H9 (cell line): Measurements from ENCODE around the gene CSHL1. TPM values are rescaled to one million over a fixed set of nuclear protein-coding genes. Genes with fewer than 3 reads are reported as not detected.
"Not testable (repeated sequence)": the region's sequence is repeated elsewhere in the genome, so short reads cannot be mapped to it uniquely, and the experiment has no call there.

Experiments
- DNase-seq: peaks from one replicate; pipeline ENCODE4 v3.0.0-alpha.2; 2017
- H2AFZ ChIP-seq: one replicate; pipeline ENCODE4 v1.6.1; 2013; ENCODE audit warnings: mild to moderate bottlenecking, low read length, control low read depth, moderate library complexity
- H2AK5ac ChIP-seq: 2 replicates; pipeline ENCODE4 v1.6.1; 2013; ENCODE audit warnings: low read length, control low read depth, mixed read lengths; ENCODE audit not compliant: insufficient read length
- H2BK120ac ChIP-seq: one replicate; pipeline ENCODE4 v1.6.1; 2013; ENCODE audit warnings: low read depth, mild to moderate bottlenecking, low read length, control low read depth, inconsistent platforms; ENCODE audit not compliant: poor library complexity, severe bottlenecking
- H2BK12ac ChIP-seq: 2 replicates; pipeline ENCODE4 v1.6.1; 2013; ENCODE audit warnings: low read length, control low read depth, mixed read lengths, low read depth; ENCODE audit not compliant: insufficient read length
- H2BK15ac ChIP-seq: 2 replicates; pipeline ENCODE4 v1.6.1; 2013; ENCODE audit warnings: low read depth, low read length, control low read depth
- H2BK20ac ChIP-seq: one replicate; pipeline ENCODE4 v1.6.1; 2013; ENCODE audit warnings: low read depth, mild to moderate bottlenecking, low read length, control low read depth, inconsistent platforms; ENCODE audit not compliant: poor library complexity, severe bottlenecking
- H2BK5ac ChIP-seq: 2 replicates; pipeline ENCODE4 v1.6.1; 2013; ENCODE audit warnings: low read length, control low read depth, mixed read lengths; ENCODE audit not compliant: insufficient read length
- H3K14ac ChIP-seq: 2 replicates; pipeline ENCODE4 v1.6.1; 2013; ENCODE audit warnings: low read length, control low read depth; ENCODE audit not compliant: insufficient read depth
- H3K18ac ChIP-seq: 2 replicates; pipeline ENCODE4 v1.6.1; 2013; ENCODE audit warnings: low read depth, mild to moderate bottlenecking, mixed read lengths, low read length, control low read depth; ENCODE audit not compliant: insufficient read length
- H3K23ac ChIP-seq: 2 replicates; pipeline ENCODE4 v1.6.1; 2013; ENCODE audit warnings: low read length, control low read depth, mixed read lengths, low read depth; ENCODE audit not compliant: insufficient read length
- H3K23me2 ChIP-seq: 2 replicates; pipeline ENCODE4 v1.6.1; 2013; ENCODE audit warnings: low read depth, mild to moderate bottlenecking, mixed read lengths, low read length, control low read depth; ENCODE audit not compliant: insufficient read length, poor library complexity, severe bottlenecking
- H3K27ac ChIP-seq: 2 replicates; pipeline ENCODE4 v1.5.1; 2013; ENCODE audit warnings: low read length, control low read depth, mixed read lengths, low read depth; ENCODE audit not compliant: insufficient read length
- H3K27me3 ChIP-seq: 2 replicates; pipeline ENCODE4 v1.6.1; 2013; ENCODE audit warnings: low read length, control low read depth, inconsistent platforms; ENCODE audit not compliant: insufficient read depth
- H3K4ac ChIP-seq: 2 replicates; pipeline ENCODE4 v1.6.1; 2013; ENCODE audit warnings: low read depth, mild to moderate bottlenecking, control low read depth, inconsistent platforms, low read length, moderate library complexity
- H3K4me1 ChIP-seq: 2 replicates; pipeline ENCODE4 v1.6.1; 2013; ENCODE audit warnings: low read length, control low read depth, inconsistent platforms; ENCODE audit not compliant: insufficient read depth
- H3K4me2 ChIP-seq: 2 replicates; pipeline ENCODE4 v1.6.1; 2013; ENCODE audit warnings: low read length, control low read depth, mixed read lengths; ENCODE audit not compliant: insufficient read length, insufficient read depth
- H3K56ac ChIP-seq: 2 replicates; pipeline ENCODE4 v1.6.1; 2013; ENCODE audit warnings: low read depth, mild to moderate bottlenecking, mixed read lengths, low read length, control low read depth; ENCODE audit not compliant: insufficient read length
- H3K79me1 ChIP-seq: 2 replicates; pipeline ENCODE4 v1.6.1; 2013; ENCODE audit warnings: low read depth, mild to moderate bottlenecking, moderate library complexity, low read length, control low read depth, inconsistent platforms; ENCODE audit not compliant: insufficient read depth, poor library complexity, severe bottlenecking
- H3K79me2 ChIP-seq: 2 replicates; pipeline ENCODE4 v1.6.1; 2013; ENCODE audit warnings: low read length, control low read depth, inconsistent platforms; ENCODE audit not compliant: insufficient read depth
- H3K9ac ChIP-seq: 2 replicates; pipeline ENCODE4 v1.6.1; 2013; ENCODE audit warnings: low read length, control low read depth, mixed read lengths; ENCODE audit not compliant: insufficient read length; ENCODE audit errors: extremely low read depth
- H3K9me3 ChIP-seq: one replicate; pipeline ENCODE4 v1.6.1; 2013; ENCODE audit warnings: low read depth, low read length, inconsistent platforms; ENCODE audit not compliant: control insufficient read depth
- H3T11ph ChIP-seq: one replicate; pipeline ENCODE4 v1.6.1; 2013; ENCODE audit warnings: mild to moderate bottlenecking, low read length, control low read depth, inconsistent platforms
- H4K20me1 ChIP-seq: one replicate; pipeline ENCODE4 v1.6.1; 2013; ENCODE audit not compliant: control insufficient read depth, insufficient read length, insufficient read depth
- H4K5ac ChIP-seq: 2 replicates; pipeline ENCODE4 v1.6.1; 2013; ENCODE audit warnings: low read depth, mild to moderate bottlenecking, mixed read lengths, low read length, control low read depth; ENCODE audit not compliant: insufficient read length
- H4K8ac ChIP-seq: replicated peaks from 2 replicates; pipeline ENCODE4 v1.6.1; 2013; ENCODE audit warnings: low read length, control low read depth, mixed read lengths, low read depth; ENCODE audit not compliant: insufficient read length
- H4K91ac ChIP-seq: 2 replicates; pipeline ENCODE4 v1.6.1; 2013; ENCODE audit warnings: low read depth, mild to moderate bottlenecking, moderate library complexity, mixed read lengths, low read length, control low read depth; ENCODE audit not compliant: insufficient read length
- H3K27ac Mint-ChIP-seq, 3 experiments: 2 replicates in 2 of 3; 3 replicates in 1 of 3; pipeline ENCODE4 v1.8.0; 2020 to 2021; ENCODE audit warnings: mixed read lengths in 3 of 3, mild to moderate bottlenecking in 1 of 3, moderate library complexity in 1 of 3
- H3K27me3 Mint-ChIP-seq: 2 replicates; pipeline ENCODE4 v1.8.0; 2021; ENCODE audit warnings: low read depth, mild to moderate bottlenecking, moderate library complexity, mixed read lengths
- H3K36me3 Mint-ChIP-seq, 3 experiments: 2 replicates in 2 of 3; 3 replicates in 1 of 3; pipeline ENCODE4 v1.8.0; 2020 to 2021; ENCODE audit warnings: low read depth in 3 of 3, mixed read lengths in 3 of 3; ENCODE audit not compliant: insufficient read depth in 1 of 3
- H3K4me1 Mint-ChIP-seq, 2 experiments: 2 replicates each; pipeline ENCODE4 v1.8.0; 2020; ENCODE audit warnings: mixed read lengths in 2 of 2
- H3K4me3 Mint-ChIP-seq, 2 experiments: 2 replicates in 1 of 2; 3 replicates in 1 of 2; pipeline ENCODE4 v1.8.0; 2020 to 2021; ENCODE audit warnings: mild to moderate bottlenecking in 2 of 2, mixed read lengths in 2 of 2, moderate library complexity in 1 of 2
- H3K9me3 Mint-ChIP-seq, 2 experiments: 2 replicates in 1 of 2; 3 replicates in 1 of 2; pipeline ENCODE4 v1.8.0; 2020; ENCODE audit warnings: mild to moderate bottlenecking in 2 of 2, mixed read lengths in 2 of 2, moderate library complexity in 1 of 2
- WGBS: extraction: QIAGEN DNeasy Blood & Tissue Kit; methylation state at CpG from one replicate; pipeline ENCODE4 v1.1.7; 2013; ENCODE audit warnings: missing lambda C conversion rate, low lambda C conversion rate, mixed read lengths; ENCODE audit not compliant: insufficient read length; ENCODE audit errors: extremely low coverage; 5-methylcytosine and 5-hydroxymethylcytosine counted together
- total RNA-seq: library from RNA; stranded (reverse); gene quantifications from 2 replicates; pipeline ENCODE4 v1.2.1, GENCODE V29; 2021
- TF ChIP-seq, protein P1 (sequence below): fragments of 200-600 bp; sonication (generic); conservative IDR thresholded peaks from 3 replicates; pipeline ENCODE4 v1.8.0; 2021; ENCODE audit warnings: antibody characterized with exemption, mild to moderate bottlenecking

The CSHL1 gene
- total RNA-seq, 1 experiment from 2014 or later, result not detected

DNA sequence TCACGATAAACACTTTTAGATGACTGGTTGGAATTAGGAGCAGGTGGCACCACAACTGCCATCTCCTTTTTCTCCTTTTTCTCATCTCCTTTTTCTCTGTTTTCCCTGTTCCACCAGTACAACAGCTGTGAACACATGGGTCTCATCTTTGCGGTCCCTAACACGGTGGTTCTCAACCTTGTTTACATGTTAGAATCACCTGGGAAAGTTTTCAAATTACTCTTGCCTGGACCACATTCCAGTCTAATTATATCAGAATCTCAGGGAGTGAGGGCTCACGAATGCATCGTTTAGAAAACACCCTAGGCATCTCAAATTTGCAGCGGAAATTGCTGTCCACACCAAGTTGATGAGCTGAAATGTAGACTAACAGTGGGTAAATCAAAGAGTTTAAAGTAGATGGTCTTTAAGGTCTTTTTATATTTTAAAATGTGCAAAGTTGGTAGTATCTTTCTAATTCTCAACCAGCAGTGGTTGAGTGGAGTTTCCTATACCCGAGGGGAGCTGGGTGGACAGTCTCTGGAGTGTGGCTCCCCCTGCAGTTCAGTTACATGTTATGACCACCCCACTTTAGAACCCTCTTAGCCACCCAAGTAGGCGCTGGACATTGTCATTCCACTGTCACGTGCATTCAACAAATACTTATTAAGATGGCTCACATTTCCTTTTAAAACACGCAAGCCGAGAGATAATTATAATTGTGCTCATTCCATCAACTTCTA is 18.6 kb downstream of the CSHL1 start:
- not testable (repeated sequence) for H3T11ph ChIP-seq, H4K91ac ChIP-seq, H3K9me3 ChIP-seq, DNase-seq, H2AK5ac ChIP-seq, H3K4me1 Mint-ChIP-seq, H3K79me2 ChIP-seq, H3K14ac ChIP-seq, H3K36me3 Mint-ChIP-seq, H2AFZ ChIP-seq, H2BK120ac ChIP-seq, H3K56ac ChIP-seq, H2BK12ac ChIP-seq, H4K8ac ChIP-seq, H3K9me3 Mint-ChIP-seq, H3K4ac ChIP-seq, H2BK20ac ChIP-seq, H4K5ac ChIP-seq, H3K18ac ChIP-seq, H3K23me2 ChIP-seq, H3K79me1 ChIP-seq, H2BK5ac ChIP-seq, H3K9ac ChIP-seq, H3K27ac ChIP-seq, H3K4me2 ChIP-seq, H3K23ac ChIP-seq, H2BK15ac ChIP-seq, H3K27me3 Mint-ChIP-seq, H3K4me3 Mint-ChIP-seq, H4K20me1 ChIP-seq, H3K27me3 ChIP-seq, H3K4me1 ChIP-seq, H3K27ac Mint-ChIP-seq
- WGBS, result no CpG with 5 or more reads among the region's 11 CpGs
- TF ChIP-seq, protein P1, sequence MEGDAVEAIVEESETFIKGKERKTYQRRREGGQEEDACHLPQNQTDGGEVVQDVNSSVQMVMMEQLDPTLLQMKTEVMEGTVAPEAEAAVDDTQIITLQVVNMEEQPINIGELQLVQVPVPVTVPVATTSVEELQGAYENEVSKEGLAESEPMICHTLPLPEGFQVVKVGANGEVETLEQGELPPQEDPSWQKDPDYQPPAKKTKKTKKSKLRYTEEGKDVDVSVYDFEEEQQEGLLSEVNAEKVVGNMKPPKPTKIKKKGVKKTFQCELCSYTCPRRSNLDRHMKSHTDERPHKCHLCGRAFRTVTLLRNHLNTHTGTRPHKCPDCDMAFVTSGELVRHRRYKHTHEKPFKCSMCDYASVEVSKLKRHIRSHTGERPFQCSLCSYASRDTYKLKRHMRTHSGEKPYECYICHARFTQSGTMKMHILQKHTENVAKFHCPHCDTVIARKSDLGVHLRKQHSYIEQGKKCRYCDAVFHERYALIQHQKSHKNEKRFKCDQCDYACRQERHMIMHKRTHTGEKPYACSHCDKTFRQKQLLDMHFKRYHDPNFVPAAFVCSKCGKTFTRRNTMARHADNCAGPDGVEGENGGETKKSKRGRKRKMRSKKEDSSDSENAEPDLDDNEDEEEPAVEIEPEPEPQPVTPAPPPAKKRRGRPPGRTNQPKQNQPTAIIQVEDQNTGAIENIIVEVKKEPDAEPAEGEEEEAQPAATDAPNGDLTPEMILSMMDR, result peak; percentile 72
